ENCODE data around the gene USF2.
A peak's percentile ranks its signal among the peaks of the same experiment; 100 is the strongest.

USF2 gene

GRCh38 chr19:35265900-35266519, 2.8 kb upstream of the USF2 start:
- Histone ChIP-seq H3K9me3 (no peaks in the 10 kb centered on the region), H3K27me3 (ENCODE audit: low read depth) (no peaks in the 10 kb centered on the region), H3K4me3 (no peak overlapping the region), H3K4me1 (peaks cover 4% of the 10 kb centered on the region), H3K36me3 (replicated peaks) (peaks cover 59% of the 10 kb centered on the region)
- in situ Hi-C loops (cut with MboI; ENCODE audit: low sequenced_read_pairs), result no loop called here
- DNase-seq (ENCODE audit: low spot score in 2 of 2), result no peak

GRCh38 chr19:35266520-35267352, 2.0 kb upstream of the USF2 start:
- in situ Hi-C loops (cut with MboI; ENCODE audit: low sequenced_read_pairs), result no loop called here
- Histone ChIP-seq H3K4me1 (peaks cover 4% of the 10 kb centered on the region), H3K4me3 (peak overlapping the region; percentile 69), H3K36me3 (replicated peaks) (peaks cover 66% of the 10 kb centered on the region), H3K27me3 (ENCODE audit: low read depth) (no peaks in the 10 kb centered on the region), H3K9me3 (no peaks in the 10 kb centered on the region)
- DNase-seq (ENCODE audit: low spot score in 2 of 2), result peak in 1 of 2 experiments; percentile 63

GRCh38 chr19:35267353-35267817, 1.4 kb upstream of the USF2 start:
- peak overlapping the region; percentile 69 for H3K4me3 ChIP-seq
- no peaks in the 10 kb centered on the region for H3K9me3 ChIP-seq
- peak in 1 of 2 experiments; percentile 49 for DNase-seq (ENCODE audit: low spot score in 2 of 2)
- H3K27me3 ChIP-seq (ENCODE audit: low read depth), result no peaks in the 10 kb centered on the region
- in situ Hi-C loops (cut with MboI; ENCODE audit: low sequenced_read_pairs), result no loop called here
- peaks cover 4% of the 10 kb centered on the region for H3K4me1 ChIP-seq
- peaks cover 67% of the 10 kb centered on the region for H3K36me3 ChIP-seq (replicated peaks)

GRCh38 chr19:35267818-35268535, 785 bp upstream of the USF2 start:
- Histone ChIP-seq H3K4me3 (peak overlapping the region; percentile 69), H3K9me3 (no peaks in the 10 kb centered on the region), H3K27me3 (ENCODE audit: low read depth) (no peaks in the 10 kb centered on the region), H3K4me1 (peaks cover 4% of the 10 kb centered on the region), H3K36me3 (replicated peaks) (peaks cover 62% of the 10 kb centered on the region)
- in situ Hi-C loops (cut with MboI; ENCODE audit: low sequenced_read_pairs), result no loop called here
- DNase-seq (ENCODE audit: low spot score in 2 of 2), result peak; percentile 57 to 72

GRCh38 chr19:35269438-35270117, 816 bp downstream of the USF2 start:
- Histone ChIP-seq H3K4me1 (peaks cover 4% of the 10 kb centered on the region), H3K9me3 (no peaks in the 10 kb centered on the region), H3K36me3 (replicated peaks) (peaks cover 66% of the 10 kb centered on the region), H3K27me3 (ENCODE audit: low read depth) (no peaks in the 10 kb centered on the region), H3K4me3 (peak overlapping the region; percentile 33)
- in situ Hi-C loops (cut with MboI; ENCODE audit: low sequenced_read_pairs), result no loop called here
- peak; percentile 49 to 90 for DNase-seq (ENCODE audit: low spot score in 2 of 2)

- Histone ChIP-seq H3K9me3 (no peaks in the 10 kb centered on the region), H3K4me3 (no peak overlapping the region; the same call in 1 of the 2 replicates), H3K4me1 (peaks cover 4% of the 10 kb centered on the region), H3K36me3 (replicated peaks) (peaks cover 64% of the 10 kb centered on the region), H3K27me3 (ENCODE audit: low read depth) (no peaks in the 10 kb centered on the region)
- in situ Hi-C loops (cut with MboI; ENCODE audit: low sequenced_read_pairs), result no loop called here
- DNase-seq (ENCODE audit: low spot score in 2 of 2), result no peak
Observed at GRCh38 chr19:35270381-35270811, 1.6 kb downstream of the USF2 start.

GRCh38 chr19:35271546-35271945, 2.8 kb downstream of the USF2 start:
- H3K9me3 ChIP-seq, result no peaks in the 10 kb centered on the region
- no peaks in the 10 kb centered on the region for H3K27me3 ChIP-seq (ENCODE audit: low read depth)
- H3K4me1 ChIP-seq, result peaks cover 4% of the 10 kb centered on the region
- H3K36me3 ChIP-seq (replicated peaks), result peaks cover 55% of the 10 kb centered on the region
- no peak overlapping the region for H3K4me3 ChIP-seq
- no peak for DNase-seq (ENCODE audit: low spot score in 2 of 2)
- in situ Hi-C loops (cut with MboI; ENCODE audit: low sequenced_read_pairs), result no loop called here

- Histone ChIP-seq H3K9me3 (no peaks in the 10 kb centered on the region), H3K36me3 (replicated peaks) (peaks cover 49% of the 10 kb centered on the region), H3K27me3 (ENCODE audit: low read depth) (no peaks in the 10 kb centered on the region), H3K4me1 (no peaks in the 10 kb centered on the region), H3K4me3 (no peak overlapping the region)
- in situ Hi-C loops (cut with MboI; ENCODE audit: low sequenced_read_pairs), result no loop called here
- no peak for DNase-seq (ENCODE audit: low spot score in 2 of 2)
Observed at GRCh38 chr19:35272122-35272719, 3.5 kb downstream of the USF2 start.

GRCh38 chr19:35272954-35273649, 4.3 kb downstream of the USF2 start:
- Histone ChIP-seq H3K27me3 (ENCODE audit: low read depth) (no peaks in the 10 kb centered on the region), H3K4me3 (no peak overlapping the region), H3K9me3 (no peaks in the 10 kb centered on the region), H3K4me1 (no peaks in the 10 kb centered on the region), H3K36me3 (replicated peaks) (peaks cover 46% of the 10 kb centered on the region)
- in situ Hi-C loops (cut with MboI; ENCODE audit: low sequenced_read_pairs), result no loop called here
- no peak for DNase-seq (ENCODE audit: low spot score in 2 of 2)

GRCh38 chr19:35273686-35274259, 5.0 kb downstream of the USF2 start:
- Histone ChIP-seq H3K4me1 (no peaks in the 10 kb centered on the region), H3K9me3 (no peaks in the 10 kb centered on the region), H3K27me3 (ENCODE audit: low read depth) (no peaks in the 10 kb centered on the region), H3K4me3 (no peak overlapping the region), H3K36me3 (replicated peaks) (peaks cover 46% of the 10 kb centered on the region)
- in situ Hi-C loops (cut with MboI; ENCODE audit: low sequenced_read_pairs), result no loop called here
- DNase-seq (ENCODE audit: low spot score in 2 of 2), result no peak

GRCh38 chr19:35274323-35274722, 5.6 kb downstream of the USF2 start:
- no peaks in the 10 kb centered on the region for H3K4me1 ChIP-seq
- peaks cover 46% of the 10 kb centered on the region for H3K36me3 ChIP-seq (replicated peaks)
- no peak for DNase-seq (ENCODE audit: low spot score in 2 of 2)
- no peaks in the 10 kb centered on the region for H3K9me3 ChIP-seq
- in situ Hi-C loops (cut with MboI; ENCODE audit: low sequenced_read_pairs), result no loop called here
- no peaks in the 10 kb centered on the region for H3K27me3 ChIP-seq (ENCODE audit: low read depth)
- no peak overlapping the region for H3K4me3 ChIP-seq

- DNase-seq (ENCODE audit: low spot score in 2 of 2), result no peak
- Histone ChIP-seq H3K36me3 (replicated peaks) (peaks cover 27% of the 10 kb centered on the region), H3K9me3 (no peaks in the 10 kb centered on the region), H3K4me3 (no peak overlapping the region), H3K27me3 (ENCODE audit: low read depth) (peaks cover 3% of the 10 kb centered on the region), H3K4me1 (no peaks in the 10 kb centered on the region)
- in situ Hi-C loops (cut with MboI; ENCODE audit: low sequenced_read_pairs), result no loop called here
Observed at GRCh38 chr19:35276706-35277281, 8.0 kb downstream of the USF2 start.
